SH-SY5Y (cell line): ENCODE results near the gene DPCD.

ENCODE experiments used
- GATA2 ChIP-seq: IDR thresholded peaks from 2 replicates; pipeline ENCODE4 v1.6.1; 2011; ENCODE audit warnings: mild to moderate bottlenecking, low read depth, low read length
- GATA3 ChIP-seq: IDR thresholded peaks from 2 replicates; pipeline ENCODE4 v1.6.1; 2011; ENCODE audit warnings: low read depth, mild to moderate bottlenecking, low read length, moderate library complexity

DNA sequence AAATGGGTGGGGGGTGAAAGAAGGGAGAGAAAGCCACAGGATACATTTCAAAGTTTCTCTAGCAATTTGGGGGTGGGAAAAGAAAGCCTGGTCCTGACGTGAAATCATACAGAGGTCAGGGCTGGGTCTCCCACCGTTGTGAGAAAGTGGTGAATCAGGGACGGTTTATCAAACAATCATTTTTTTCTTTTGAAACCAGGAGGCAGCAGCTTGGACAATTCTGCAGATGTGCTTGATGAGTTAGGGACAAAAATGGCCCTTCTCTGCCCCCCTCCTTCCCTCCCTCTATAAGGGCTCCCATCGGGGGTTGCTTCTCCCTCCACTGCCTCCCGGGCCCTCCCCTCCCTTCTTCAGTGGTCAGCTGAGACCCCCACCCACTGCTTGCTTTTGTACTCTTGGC is 63.2 kb downstream of the DPCD start:
- TF ChIP-seq GATA2 (no peak), GATA3 (no peak)
